ENCODE data around the gene SMIM24.

The SMIM24 gene

DNA sequence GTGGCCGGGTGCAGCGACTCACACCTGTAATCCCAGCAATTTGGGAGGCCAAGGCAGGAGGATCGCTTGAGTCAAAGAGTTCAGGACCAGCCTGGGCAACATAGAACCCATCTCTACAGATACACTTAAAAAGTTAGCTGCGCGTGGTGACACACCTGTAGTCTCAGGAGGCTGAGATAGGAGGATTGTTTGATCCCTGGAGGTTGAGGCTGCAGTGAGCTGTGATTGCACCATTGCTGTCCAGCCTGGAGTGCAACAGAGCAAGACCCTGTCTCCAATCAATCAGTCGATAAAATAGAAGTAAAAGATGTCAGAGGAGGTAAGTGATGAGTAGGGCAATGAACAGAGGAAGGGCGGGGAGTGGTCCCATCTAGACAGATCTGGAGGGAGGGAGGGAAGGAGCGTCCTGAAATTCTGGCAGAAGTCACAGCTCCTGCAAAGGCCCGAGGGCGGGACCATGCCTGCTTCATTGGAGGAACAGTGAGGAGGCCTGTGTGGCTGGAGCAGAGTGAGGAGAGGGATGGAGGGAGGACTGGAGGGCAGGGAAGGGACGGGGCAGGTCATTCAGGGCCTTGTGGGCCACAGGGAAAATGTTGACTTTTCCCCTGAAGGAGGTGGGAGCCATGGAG, 9.7 kb downstream of the SMIM24 start:
- no peak for DNase-seq

DNA sequence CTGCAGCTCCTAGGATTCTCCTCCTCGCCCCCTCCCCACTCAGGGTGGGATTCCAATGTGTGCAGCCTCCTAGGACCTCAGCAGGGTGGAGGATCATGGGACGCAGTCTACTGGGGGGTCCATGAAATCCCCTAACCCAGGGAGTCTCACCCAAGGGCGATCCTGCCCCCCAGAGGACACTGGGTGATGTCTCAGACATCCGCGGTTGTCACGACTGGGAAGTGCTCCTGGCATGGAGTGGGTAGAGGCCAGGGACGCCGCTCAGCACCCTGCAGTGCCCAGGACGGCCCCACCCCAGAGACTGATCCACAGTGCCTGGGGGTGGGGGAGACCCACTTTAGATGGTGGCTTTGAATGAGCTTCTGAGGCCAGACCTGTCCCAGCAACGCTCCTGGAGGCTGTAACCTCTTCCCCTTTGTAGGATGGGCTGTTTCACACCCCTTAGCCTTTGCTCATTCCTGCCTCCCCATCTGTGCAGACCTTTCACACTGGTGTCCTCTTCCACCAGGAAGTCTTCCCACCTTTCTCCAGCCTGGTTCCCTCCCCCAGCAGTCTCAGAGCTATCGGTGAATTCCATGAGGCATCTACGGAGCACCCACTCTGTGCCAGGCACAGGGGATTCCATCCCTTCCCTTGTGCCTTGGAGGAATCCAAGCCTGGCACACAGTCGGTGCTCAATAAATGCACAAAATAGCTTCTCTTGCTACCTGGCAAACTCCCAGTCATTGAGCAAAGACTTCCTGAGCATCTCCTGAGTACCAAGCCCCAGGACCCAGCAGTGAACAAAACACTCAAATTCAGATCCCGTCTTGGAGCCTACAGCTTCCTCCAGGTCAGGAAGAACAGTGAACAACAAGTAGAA, 10.5 kb downstream of the SMIM24 start:
- DNase-seq = no peak

DNA sequence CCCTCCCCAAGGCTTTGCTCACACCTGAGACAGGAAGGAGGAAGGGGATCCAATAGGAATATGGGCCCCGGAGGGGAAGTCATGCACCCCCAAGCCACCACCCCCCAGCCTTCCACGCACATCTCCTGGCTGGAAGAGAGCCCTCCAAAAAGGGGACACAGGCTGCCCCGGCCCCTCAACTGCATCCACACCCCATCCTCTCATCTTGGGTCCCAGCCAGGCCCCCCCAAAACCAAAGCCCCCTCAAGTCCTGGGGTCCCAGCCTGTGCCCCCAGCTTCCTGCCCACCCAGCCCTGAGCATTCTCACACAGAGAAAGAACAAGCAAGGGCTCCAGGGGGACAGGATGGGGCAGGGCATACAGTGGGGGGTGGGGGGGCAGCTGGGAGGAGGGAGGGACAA, 12.1 kb downstream of the SMIM24 start:
- no peak for DNase-seq

DNA sequence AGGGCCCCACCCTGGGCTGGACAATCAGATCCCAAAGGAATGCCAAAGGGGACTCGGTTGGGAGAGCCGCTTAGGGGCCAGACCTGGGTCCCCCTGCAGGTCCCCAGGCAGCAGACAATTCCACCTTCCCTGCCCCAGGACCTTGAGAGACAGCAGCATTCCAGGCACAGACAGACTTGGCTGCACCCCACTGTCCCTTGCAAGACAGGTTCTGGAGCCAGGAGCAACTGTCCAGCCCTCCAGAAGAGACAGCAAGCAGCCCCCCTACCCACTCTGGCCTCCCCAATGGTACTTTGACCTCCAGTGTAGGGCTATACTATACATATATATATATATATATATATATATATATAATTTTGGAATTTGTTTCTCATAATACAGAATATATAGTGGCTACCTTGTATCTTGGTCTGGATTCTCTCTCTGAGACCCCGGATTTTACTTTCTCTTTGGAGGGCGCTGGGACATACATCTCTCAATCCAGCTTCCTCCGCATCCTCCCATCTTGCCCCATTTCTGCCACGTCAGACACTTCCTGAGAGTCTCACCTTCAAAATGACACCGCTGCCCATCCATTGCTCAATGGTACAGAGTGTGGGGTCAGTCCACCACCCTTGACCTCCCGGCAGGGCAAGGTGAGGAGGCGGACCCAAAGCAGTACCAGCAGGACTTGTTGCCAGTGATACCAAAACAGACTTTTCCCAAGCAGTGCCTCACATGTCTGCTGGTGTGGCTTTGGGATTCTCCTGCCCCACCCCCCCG, 12.7 kb downstream of the SMIM24 start:
- no peak for DNase-seq

DNA sequence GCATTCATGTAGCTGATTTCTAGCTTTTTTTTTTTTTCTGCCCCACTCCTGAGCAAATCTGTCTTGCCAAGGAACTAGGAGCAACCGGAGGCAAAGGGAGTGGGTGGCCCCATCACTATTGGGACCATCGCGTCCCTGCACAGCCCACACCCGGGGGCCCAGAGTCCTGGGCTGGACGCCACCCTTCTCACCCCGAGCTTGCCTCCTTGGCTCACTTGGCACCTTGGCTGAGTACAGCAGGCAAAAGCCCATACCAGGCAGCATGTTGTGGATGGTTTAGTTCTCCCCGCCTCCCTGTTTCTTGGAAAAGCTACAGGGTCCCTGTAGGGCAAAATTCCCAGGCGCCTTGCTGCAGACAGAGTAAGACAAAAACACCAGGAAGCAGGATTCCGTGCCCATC, 13.7 kb downstream of the SMIM24 start:
- no peak for DNase-seq

DNA sequence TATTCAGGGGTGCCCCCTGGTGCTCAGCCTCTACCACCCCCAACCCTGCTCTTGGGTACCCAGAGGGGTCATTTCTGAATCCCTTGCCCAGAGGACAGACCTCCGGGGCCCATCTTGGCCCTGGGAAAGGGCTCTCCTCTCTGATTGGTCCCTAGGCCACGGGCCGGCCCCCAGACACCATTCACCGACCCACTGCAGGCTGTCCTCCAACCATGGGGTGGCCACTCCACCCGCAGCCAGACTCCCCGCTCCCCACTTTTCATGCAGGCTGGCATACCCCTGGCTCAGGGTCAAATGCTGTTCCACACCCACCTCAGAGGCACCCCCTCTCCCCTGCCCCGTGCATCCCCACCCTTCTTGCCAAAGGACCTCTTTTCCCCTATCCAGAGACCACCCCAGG, 14.8 kb downstream of the SMIM24 start:
- no peak for DNase-seq

DNA sequence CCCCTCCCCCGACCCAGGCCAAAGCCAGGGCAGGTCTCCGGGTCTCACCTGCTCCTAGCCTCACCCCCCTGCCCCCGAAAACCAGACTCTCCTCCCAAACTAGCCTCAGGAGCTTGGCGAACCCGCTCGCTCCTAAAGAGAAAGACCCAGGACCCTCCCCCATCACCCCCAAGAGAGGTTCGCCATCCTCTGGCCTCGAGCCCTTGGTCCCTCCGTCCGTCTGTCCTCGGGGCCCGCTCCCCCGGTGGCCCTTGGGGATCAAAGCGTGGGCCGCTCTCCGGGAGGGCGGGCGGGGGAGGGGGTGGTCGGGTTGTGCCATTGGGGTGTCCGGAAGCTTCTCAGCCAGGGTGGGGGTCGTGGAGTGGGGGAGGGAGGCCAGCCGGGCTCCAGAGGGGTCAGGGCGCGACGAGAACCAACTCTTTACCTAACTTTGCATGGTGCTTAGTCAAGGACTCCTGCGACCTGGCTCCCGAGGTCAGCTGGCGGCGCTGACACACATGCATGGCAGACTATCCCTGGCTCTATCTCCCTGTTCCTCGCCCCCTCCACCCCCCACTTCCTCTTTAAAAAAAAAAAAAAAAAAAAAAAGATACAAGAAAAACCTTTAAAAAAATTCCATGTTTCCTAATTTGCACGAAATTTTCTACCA, 15.6 kb downstream of the SMIM24 start:
- no peak for DNase-seq

DNA sequence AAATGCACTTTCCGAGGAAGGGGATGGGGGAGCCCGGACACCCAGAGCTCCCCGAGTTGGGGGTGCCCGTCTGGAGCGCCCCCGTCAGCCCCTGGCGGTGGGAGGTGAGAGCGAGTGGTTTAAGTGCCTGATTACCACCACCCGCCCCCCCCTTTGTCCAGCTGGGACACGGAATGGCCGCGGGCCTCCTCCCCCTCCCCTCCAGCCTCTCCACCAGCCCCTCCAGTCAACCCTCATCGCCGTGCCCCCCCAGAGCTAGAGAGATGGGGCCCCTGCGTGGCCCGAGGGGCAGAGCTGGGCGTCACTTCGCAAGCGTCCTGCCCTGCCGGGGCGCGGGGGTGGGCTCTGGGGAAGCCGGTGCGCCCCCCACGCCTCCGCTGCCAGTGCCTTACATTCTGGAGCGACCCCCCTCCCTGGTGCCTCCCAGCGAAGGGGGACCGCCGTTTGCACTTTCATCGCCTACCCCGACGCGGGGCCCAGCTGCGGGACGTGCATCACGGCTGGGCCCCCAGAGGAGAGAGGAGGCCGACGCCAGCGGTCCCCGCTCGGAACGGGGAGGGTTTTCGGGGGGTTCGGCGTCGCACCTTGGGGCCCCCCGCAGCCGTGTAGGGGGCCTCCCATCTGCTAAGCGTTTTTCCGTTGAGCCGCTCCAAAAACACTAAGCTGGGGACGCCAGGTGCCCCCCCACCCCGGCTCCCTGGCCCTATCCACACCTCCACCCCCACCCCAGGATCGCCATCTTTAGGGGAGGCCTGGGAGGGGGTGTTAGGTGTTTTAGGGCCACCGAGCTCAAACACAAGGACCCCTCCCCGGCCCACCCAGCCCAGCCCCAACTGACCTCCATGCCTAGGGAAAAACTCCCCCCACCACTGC, 16.4 kb downstream of the SMIM24 start:
- no peak for DNase-seq

DNA sequence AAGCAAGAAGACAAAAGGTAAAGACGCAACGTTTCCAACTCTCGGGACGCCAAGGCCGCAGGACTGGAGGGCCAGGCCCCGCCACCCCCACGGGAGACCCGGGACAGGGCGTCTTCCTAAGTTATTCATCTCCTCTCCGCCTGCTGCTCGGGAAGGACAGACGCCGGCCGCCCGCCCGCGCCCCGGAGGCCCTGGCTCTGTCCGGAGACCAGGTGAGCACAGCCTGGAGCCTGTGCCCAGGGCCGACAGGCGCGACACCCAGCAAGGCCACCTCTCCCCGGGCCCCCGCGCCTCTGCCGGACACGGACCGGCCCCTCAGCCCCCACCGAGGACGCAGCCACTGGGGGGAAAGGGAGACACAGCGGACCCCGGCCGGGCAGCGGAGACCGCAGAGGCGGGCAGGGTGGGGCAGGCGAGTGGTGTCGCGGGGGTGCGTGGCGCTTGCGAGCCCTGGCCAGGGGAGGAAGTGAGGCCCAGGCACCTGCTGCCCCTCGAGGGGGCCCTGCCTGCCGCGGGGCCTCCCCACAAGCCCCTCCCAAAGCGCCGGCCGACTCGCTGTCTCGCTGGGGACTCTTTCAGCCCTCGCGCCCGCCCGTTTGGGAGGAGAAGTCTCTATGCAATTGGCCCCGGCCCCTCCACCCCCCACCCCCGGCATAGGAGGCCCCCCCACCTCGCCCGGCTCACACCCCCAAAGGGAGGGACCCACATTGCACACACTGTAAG, 17.2 kb downstream of the SMIM24 start:
- no peak for DNase-seq

DNA sequence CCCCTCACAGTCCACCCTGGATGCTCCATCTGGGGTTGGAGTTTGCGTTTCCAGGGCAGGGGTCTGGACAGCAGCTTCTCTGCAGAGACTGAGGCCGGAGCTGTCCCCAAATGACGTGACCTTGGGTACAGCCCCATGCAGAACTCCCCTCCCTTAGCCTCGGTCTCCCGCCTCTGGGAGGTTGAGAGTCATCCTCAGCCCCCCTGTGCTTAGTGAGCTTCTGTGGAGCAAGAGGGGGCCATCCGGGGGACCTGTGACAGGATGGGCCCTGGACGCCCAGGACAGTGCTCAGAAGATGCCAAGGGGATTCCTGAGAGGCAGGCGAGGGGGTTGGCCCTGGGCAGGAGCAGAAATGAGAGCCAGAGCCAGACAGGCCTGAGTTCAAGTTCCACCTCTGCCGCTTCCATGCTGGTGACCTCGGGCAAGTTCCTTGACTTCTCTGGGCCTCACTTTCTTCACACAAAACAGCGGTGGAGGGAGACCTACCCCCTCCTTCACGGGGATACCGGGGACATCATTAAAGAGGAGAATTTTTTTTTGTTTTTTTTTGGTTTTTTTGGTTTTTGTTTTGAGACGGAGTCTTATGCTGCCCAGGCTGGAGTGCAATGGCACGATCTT, 20.3 kb downstream of the SMIM24 start:
- DNase-seq = no peak

DNA sequence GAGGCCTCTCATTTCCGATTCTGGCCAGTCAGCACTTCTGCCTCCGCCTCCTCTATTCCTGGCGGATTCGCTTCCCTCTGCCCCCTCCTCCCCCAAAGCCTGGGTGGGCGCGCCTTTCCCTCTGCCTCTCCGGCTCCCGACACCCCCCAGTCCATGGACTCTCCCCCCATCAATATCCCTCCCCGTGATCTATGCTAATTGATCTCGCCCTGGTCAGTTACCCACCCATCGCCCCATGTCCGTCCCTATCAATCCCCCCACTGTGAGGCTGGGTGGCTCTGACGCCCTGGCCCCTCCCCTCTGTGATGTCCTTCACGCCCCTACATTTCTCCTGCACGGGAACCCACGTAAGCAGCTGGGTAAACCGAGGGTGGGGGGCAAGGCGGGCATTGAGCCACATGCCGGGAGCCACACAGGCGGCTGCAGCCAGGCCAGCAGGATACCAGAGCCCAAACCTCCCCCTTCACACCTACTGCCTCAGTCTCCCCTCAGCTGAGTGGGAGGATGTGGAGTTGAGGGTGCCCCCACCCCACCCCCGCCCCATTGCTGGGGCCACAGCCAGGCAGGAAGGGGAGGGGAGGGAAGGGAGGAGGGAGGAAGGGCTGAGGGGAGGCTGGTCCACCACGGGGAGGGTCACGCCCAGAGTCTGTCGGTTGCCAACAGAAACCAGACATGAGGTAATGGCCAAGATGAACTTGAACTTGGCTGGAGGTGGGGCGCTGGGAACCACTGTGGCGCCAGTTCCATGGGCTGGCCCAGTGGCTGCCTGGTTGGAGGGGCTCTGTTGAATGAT, 21.0 kb downstream of the SMIM24 start:
- DNase-seq = no peak

DNA sequence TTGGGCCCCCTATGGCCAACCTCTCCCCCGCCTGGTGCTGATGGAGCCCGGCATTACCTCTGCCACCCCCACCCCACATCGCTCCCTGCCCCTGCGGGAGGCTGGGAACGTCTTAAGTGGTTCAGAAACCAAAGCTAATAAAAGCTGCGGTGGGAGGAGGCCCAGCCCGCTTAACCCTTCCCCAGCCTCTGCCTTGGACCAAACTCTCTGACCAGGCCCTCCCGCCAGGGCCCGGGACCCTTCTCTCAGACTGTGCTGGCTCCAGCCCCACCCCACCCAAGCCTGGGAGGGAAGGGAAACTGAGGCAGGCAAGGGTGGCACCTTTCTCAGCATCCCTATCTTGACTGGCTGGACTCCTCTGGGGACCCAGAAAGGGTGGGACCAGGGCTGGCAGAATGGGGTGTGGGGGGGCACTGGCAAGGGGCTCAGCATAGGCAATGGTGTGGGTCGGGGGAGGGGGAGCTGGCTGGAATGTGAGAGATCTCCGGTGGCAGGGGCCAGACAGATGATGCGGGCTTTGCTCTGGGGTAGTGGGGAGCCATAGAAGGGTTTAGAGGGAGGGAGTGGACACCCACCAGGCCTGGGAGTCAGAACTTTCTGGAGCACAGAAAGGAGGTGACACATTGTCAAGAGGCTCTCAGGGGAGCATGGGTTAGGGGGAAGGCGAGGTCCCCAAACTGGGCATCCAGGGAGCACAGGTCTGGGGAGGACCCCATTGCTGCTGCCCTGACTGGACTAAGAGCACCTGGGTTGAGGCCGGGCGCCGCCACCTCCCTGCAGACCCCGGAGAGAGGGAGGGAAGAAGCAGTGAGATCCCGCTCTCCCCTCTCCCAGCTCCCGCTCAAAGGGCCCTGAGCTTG, 21.9 kb downstream of the SMIM24 start:
- DNase-seq = no peak

DNA sequence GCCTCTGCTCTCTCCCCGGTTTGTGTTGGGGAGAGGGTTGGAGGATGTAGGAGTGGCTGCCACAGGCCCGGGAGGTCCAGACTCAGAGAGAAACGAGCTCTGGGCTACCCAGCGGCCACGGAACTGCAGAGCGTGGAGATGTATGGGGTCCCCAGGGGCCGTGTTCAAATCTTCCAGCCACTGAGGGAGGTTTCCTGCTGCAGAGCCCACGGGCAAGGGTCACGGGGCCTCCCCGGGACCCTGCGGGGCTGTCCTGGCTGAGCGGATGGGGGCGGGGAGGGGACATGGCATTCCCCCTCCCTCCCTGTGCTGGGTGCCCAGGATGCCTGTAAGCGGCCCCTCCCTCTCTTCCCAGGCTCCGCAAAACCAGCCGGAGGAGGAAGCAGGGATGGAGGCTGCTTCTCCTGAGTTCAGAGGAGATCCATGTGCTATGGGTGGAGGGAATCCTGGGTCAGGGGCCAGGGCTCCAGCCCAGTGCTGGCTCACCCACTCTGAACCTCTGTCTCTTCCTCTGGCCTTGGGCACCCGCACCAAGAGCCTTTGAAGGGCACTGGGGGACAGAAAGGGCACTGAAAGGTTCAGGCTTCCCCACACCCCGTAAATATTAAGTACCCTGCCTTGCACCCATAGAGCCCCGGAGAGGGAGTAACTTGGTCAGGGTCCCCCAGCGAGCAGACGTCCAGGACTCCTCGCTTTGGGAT, 22.6 kb downstream of the SMIM24 start:
- DNase-seq = no peak

DNA sequence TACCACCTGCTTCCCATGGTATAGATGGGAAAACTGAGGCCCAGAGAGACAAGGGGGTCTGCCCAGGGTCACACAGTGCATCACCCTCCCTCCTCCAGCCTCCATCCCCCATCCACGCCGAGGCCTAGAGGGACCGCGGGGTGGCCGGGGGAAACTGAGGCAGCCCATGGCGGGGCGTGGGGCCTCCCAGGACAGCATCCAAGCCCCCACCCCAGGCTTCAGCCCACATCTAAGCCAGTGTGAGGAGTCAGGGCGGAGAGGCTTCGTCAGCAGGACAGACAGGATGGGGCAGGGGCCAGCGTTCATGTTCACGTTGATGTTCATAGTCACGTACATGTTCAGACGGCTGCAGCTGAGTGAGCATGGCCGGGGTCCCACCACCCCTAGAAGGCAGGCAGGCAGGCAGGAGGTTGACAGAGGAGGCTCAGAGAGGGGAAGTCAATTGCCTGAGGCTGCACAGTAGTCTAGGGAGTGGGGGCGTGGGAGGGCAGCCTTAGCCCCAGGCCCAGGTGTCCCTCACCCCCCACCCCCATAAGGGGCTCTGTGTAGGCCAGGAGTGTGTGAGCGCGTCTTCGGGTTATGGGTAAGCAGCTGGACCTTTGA, 23.3 kb downstream of the SMIM24 start:
- DNase-seq = no peak

DNA sequence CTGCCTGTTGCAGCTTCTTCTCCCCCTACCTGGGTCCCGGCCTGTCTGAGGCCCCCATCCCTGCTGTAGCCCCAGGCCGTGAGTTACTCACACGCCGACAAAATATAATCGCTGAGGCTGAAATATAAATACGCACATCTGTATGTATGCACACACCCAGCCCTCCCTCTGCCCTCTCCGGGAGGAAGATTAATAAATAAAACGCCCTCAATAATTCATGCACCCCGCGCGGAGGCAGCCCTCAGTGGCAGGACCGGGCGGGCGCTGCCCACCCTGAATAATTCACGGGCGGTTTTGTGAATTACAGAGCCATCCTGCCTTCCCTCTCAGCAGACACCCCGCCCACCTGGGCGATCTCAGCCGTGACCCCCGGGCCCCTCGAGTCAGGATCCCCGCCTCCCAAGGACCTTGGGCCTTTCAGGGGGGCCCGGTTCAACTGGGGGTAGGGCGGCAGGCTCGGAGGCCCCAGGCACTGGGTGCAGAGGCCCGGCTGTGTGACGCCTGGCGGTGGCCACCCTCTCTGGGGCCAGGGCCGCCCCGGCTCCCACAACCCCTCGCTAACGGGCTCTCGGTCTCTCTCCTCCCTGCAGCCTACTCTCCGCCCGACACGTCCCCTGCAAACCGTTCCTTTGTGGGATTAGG, 24.2 kb downstream of the SMIM24 start:
- no peak for DNase-seq

DNA sequence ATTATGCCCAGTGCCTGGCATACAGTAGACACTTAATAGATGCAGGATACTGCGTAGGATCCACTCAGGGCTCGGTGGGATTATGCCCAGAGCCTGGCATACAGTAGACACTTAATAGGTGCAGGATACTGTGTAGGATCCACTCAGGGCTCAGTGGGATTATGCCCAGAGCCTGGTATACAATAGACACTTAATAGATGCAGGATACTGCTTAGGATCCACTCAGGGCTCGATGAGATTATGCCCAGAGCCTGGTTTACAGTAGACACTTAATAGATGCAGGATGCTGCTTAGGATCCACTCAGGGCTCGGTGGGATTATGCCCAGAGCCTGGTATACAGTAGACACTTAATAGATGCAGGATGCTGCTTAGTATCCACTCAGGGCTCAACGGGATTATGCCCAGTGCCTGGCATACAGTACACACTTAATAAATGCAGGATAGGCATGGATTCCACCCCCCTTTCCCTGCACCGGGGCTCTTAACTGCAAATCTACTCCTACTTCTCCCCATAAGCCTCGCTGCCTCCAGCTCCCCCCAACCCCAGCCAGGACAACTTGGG, 24.9 kb downstream of the SMIM24 start:
- DNase-seq = no peak

Data from T-helper 9 cell (primary cell).